ENCODE measurements around the gene NTN4. TPM values are rescaled to one million over a fixed set of nuclear protein-coding genes. Genes with fewer than 3 reads are reported as not detected.

NTN4 gene
- total RNA-seq, 4 donors from 2014 or later = 11.1 to 21.0 (median 16.1) TPM

GRCh38 chr12:95694136-95694535, 96.4 kb downstream of the NTN4 start:
- H3K27ac ChIP-seq = no peak overlapping the region
- no peak for DNase-seq
- no peak for TF ChIP-seq CTCF (IDR thresholded peaks at IDR 0.05)
- TF ChIP-seq POLR2A (IDR thresholded peaks at IDR 0.05) = no peak
- H3K4me3 ChIP-seq (replicated peaks in 1 of 3) = no peak overlapping the region
- 72 to 78% methylated on average over 9 of the region's 9 CpGs for WGBS, 2 donors
- no peaks in the 10 kb centered on the region for H3K36me3 ChIP-seq
- H3K4me1 ChIP-seq = no peaks in the 10 kb centered on the region
- no peaks in the 10 kb centered on the region for H3K27me3 ChIP-seq
- no peaks in the 10 kb centered on the region for H3K9me3 ChIP-seq
- intact Hi-C loops (cut with DNase I) = no loop called here

GRCh38 chr12:95693689-95694088, 96.9 kb downstream of the NTN4 start:
- WGBS, 2 donors = 79 to 81% methylated on average over 2 of the region's 2 CpGs
- H3K36me3 ChIP-seq = no peaks in the 10 kb centered on the region
- no peaks in the 10 kb centered on the region for H3K27me3 ChIP-seq
- no peak overlapping the region for H3K27ac ChIP-seq
- H3K9me3 ChIP-seq = no peaks in the 10 kb centered on the region
- intact Hi-C loops (cut with DNase I) = no loop called here
- no peak for TF ChIP-seq POLR2A (IDR thresholded peaks at IDR 0.05)
- no peak overlapping the region for H3K4me3 ChIP-seq (replicated peaks in 1 of 3)
- DNase-seq = no peak
- no peaks in the 10 kb centered on the region for H3K4me1 ChIP-seq

- TF ChIP-seq CTCF (IDR thresholded peaks at IDR 0.05) (no peak), POLR2A (IDR thresholded peaks at IDR 0.05) (no peak)
- no peaks in the 10 kb centered on the region for H3K27me3 ChIP-seq
- intact Hi-C loops (cut with DNase I) = no loop called here
- no peaks in the 10 kb centered on the region for H3K9me3 ChIP-seq
- H3K4me1 ChIP-seq = no peaks in the 10 kb centered on the region
- no peak for DNase-seq
- 87 to 88% methylated on average over 8 of the region's 8 CpGs for WGBS, 2 donors
- H3K36me3 ChIP-seq = no peaks in the 10 kb centered on the region
- H3K4me3 ChIP-seq (replicated peaks in 1 of 3) = no peak overlapping the region
- H3K27ac ChIP-seq = no peak overlapping the region
These were observed 99.5 kb downstream of the NTN4 start for GRCh38 chr12:95690861-95691635.

- intact Hi-C loops (cut with DNase I) = no loop called here
- TF ChIP-seq POLR2A (IDR thresholded peaks at IDR 0.05) = no peak
- no peak for TF ChIP-seq CTCF (IDR thresholded peaks at IDR 0.05)
- 86 to 88% methylated on average over 2 of the region's 2 CpGs for WGBS, 2 donors
- no peaks in the 10 kb centered on the region for H3K9me3 ChIP-seq
- no peaks in the 10 kb centered on the region for H3K27me3 ChIP-seq
- no peaks in the 10 kb centered on the region for H3K4me1 ChIP-seq
- H3K4me3 ChIP-seq (replicated peaks in 1 of 3) = no peak overlapping the region
- no peak overlapping the region for H3K27ac ChIP-seq
- DNase-seq = no peak
- no peaks in the 10 kb centered on the region for H3K36me3 ChIP-seq
These were observed 102.6 kb downstream of the NTN4 start for GRCh38 chr12:95687937-95688336.

GRCh38 chr12:95683418-95683817, 107.1 kb downstream of the NTN4 start:
- H3K27me3 ChIP-seq = no peaks in the 10 kb centered on the region
- intact Hi-C loops (cut with DNase I) = no loop called here
- no peaks in the 10 kb centered on the region for H3K9me3 ChIP-seq
- TF ChIP-seq POLR2A (IDR thresholded peaks at IDR 0.05) (no peak), CTCF (IDR thresholded peaks at IDR 0.05) (no peak)
- no peaks in the 10 kb centered on the region for H3K4me1 ChIP-seq
- no peak overlapping the region for H3K4me3 ChIP-seq (replicated peaks in 1 of 3)
- no peak overlapping the region for H3K27ac ChIP-seq
- no peaks in the 10 kb centered on the region for H3K36me3 ChIP-seq
- no peak for DNase-seq
- 89 to 92% methylated on average over 10 of the region's 10 CpGs for WGBS, 2 donors
